Neural progenitor cell (in vitro differentiated cells): Measurements from ENCODE around the gene TRABD2A. TPM values are rescaled to one million over a fixed set of nuclear protein-coding genes. Genes with fewer than 3 reads are reported as not detected.

ENCODE experiments used
- DNase-seq: peaks from one replicate; pipeline ENCODE4 v3.0.0-alpha.2; 2016; ENCODE audit warnings: low spot score
- H2AFZ ChIP-seq: fragments of 200-600 bp; sonication (generic); replicated peaks from 2 replicates; pipeline ENCODE4 v1.6.1; 2016; ENCODE audit warnings: antibody characterized with exemption
- H3F3A ChIP-seq: fragments of 200-600 bp; sonication (generic); 2 replicates; pipeline ENCODE4 v1.6.1; 2016; ENCODE audit warnings: antibody characterized with exemption, low read depth
- H3K27ac ChIP-seq: fragments of 200-600 bp; sonication (generic); 2 replicates; pipeline ENCODE4 v1.5.1; 2016; ENCODE audit warnings: mild to moderate bottlenecking
- H3K27me3 ChIP-seq: fragments of 200-600 bp; sonication (generic); 2 replicates; pipeline ENCODE4 v1.6.1; 2016; ENCODE audit warnings: mild to moderate bottlenecking, moderate library complexity
- H3K36me3 ChIP-seq: fragments of 200-600 bp; sonication (generic); 2 replicates; pipeline ENCODE4 v1.5.1; 2016
- H3K4me1 ChIP-seq: fragments of 200-600 bp; sonication (generic); 2 replicates; pipeline ENCODE4 v1.6.1; 2016; ENCODE audit warnings: mixed run types
- H3K4me2 ChIP-seq: fragments of 200-600 bp; sonication (generic); 2 replicates; pipeline ENCODE4 v1.6.1; 2016
- H3K4me3 ChIP-seq: fragments of 200-600 bp; sonication (generic); 2 replicates; pipeline ENCODE4 v1.5.1; 2016
- H3K79me2 ChIP-seq: fragments of 200-600 bp; sonication (generic); 2 replicates; pipeline ENCODE4 v1.6.1; 2016; ENCODE audit warnings: low read depth
- H3K9ac ChIP-seq: fragments of 200-600 bp; sonication (generic); 2 replicates; pipeline ENCODE4 v1.6.1; 2016
- H3K9me3 ChIP-seq: fragments of 200-600 bp; sonication (generic); 2 replicates; pipeline ENCODE4 v1.5.1; 2016; ENCODE audit warnings: low read depth
- H4K20me1 ChIP-seq: fragments of 200-600 bp; sonication (generic); 2 replicates; pipeline ENCODE4 v1.6.1; 2016; ENCODE audit warnings: low read depth
- H3K27ac Mint-ChIP-seq: 3 replicates; pipeline ENCODE4 v1.8.0; 2021; ENCODE audit warnings: mixed read lengths
- H3K27me3 Mint-ChIP-seq: 2 replicates; pipeline ENCODE4 v1.8.0; 2022; ENCODE audit warnings: low read depth, mild to moderate bottlenecking, inconsistent platforms, moderate library complexity, mixed read lengths; ENCODE audit not compliant: insufficient read depth
- H3K36me3 Mint-ChIP-seq: 3 replicates; pipeline ENCODE4 v1.8.0; 2021; ENCODE audit warnings: mixed read lengths
- H3K4me1 Mint-ChIP-seq: 3 replicates; pipeline ENCODE4 v1.8.0; 2021; ENCODE audit warnings: mixed read lengths
- H3K4me3 Mint-ChIP-seq: 3 replicates; pipeline ENCODE4 v1.8.0; 2021; ENCODE audit warnings: mild to moderate bottlenecking, moderate library complexity, mixed read lengths
- H3K9me3 Mint-ChIP-seq: 3 replicates; pipeline ENCODE4 v1.8.0; 2020; ENCODE audit warnings: mixed read lengths
- CTCF ChIP-seq: fragments of 200-600 bp; sonication (generic); IDR thresholded peaks from 2 replicates; pipeline ENCODE4 v1.5.1; 2017; ENCODE audit warnings: antibody characterized with exemption, mild to moderate bottlenecking
- EZH2 ChIP-seq: fragments of 200-600 bp; sonication (generic); IDR thresholded peaks from 2 replicates; pipeline ENCODE4 v1.6.1; 2017; ENCODE audit warnings: antibody characterized with exemption, mild to moderate bottlenecking, moderate library complexity
- EZH2phosphoT487 ChIP-seq: fragments of 200-600 bp; sonication (generic); IDR thresholded peaks from 2 replicates; pipeline ENCODE4 v1.6.1; 2017; ENCODE audit warnings: antibody characterized with exemption
- total RNA-seq: library from RNA; depleted of rRNA; stranded (reverse); fragments of >200 nt; gene quantifications from 2 replicates; pipeline ENCODE4 v1.2.3, GENCODE V29; 2015; ENCODE audit warnings: low replicate concordance

TRABD2A gene
- total RNA-seq, 1 donor from 2014 or later = 2.0 TPM

GRCh38 chr2:84823229-84823628 lies 57.7 kb downstream of the TRABD2A start:
- no peaks in the 10 kb centered on the region for H3K9me3 Mint-ChIP-seq
- H3F3A ChIP-seq = no peaks in the 10 kb centered on the region

GRCh38 chr2:84821806-84822205 lies 59.1 kb downstream of the TRABD2A start:
- DNase-seq = no peak
- Mint-ChIP-seq H3K9me3 (no peaks in the 10 kb centered on the region), H3K4me1 (no peaks in the 10 kb centered on the region), H3K27ac (no peak overlapping the region), H3K4me3 (no peak overlapping the region), H3K27me3 (peaks cover 2% of the 10 kb centered on the region), H3K36me3 (no peaks in the 10 kb centered on the region)
- H3K27me3 ChIP-seq = no peaks in the 10 kb centered on the region
- H2AFZ ChIP-seq = no peak overlapping the region
- no peaks in the 10 kb centered on the region for H4K20me1 ChIP-seq
- no peak overlapping the region for H3K4me2 ChIP-seq
- H3F3A ChIP-seq = no peaks in the 10 kb centered on the region
- no peaks in the 10 kb centered on the region for H3K4me1 ChIP-seq
- no peaks in the 10 kb centered on the region for H3K36me3 ChIP-seq
- no peaks in the 10 kb centered on the region for H3K79me2 ChIP-seq
- no peak overlapping the region for H3K4me3 ChIP-seq
- no peaks in the 10 kb centered on the region for H3K9me3 ChIP-seq
- H3K27ac ChIP-seq = no peak overlapping the region
- TF ChIP-seq EZH2phosphoT487 (no peak), CTCF (no peak), EZH2 (no peak)
- no peak overlapping the region for H3K9ac ChIP-seq

More at GRCh38 chr2:84823229-84823628, 57.7 kb downstream of the TRABD2A start:
- H3K36me3 ChIP-seq = no peaks in the 10 kb centered on the region
- H3K27me3 ChIP-seq = no peaks in the 10 kb centered on the region
- H3K9ac ChIP-seq = no peak overlapping the region
- no peak overlapping the region for H3K27ac Mint-ChIP-seq
- no peak overlapping the region for H3K4me3 ChIP-seq
- H3K79me2 ChIP-seq = no peaks in the 10 kb centered on the region
- no peaks in the 10 kb centered on the region for H4K20me1 ChIP-seq
- H3K4me1 Mint-ChIP-seq = no peaks in the 10 kb centered on the region
- H3K27ac ChIP-seq = no peak overlapping the region
- no peak overlapping the region for H3K4me2 ChIP-seq
- H3K9me3 ChIP-seq = no peaks in the 10 kb centered on the region
- H3K4me1 ChIP-seq = no peaks in the 10 kb centered on the region
- H3K36me3 Mint-ChIP-seq = no peaks in the 10 kb centered on the region
- H2AFZ ChIP-seq = no peak overlapping the region
- peaks cover 2% of the 10 kb centered on the region for H3K27me3 Mint-ChIP-seq
- no peak for DNase-seq
- TF ChIP-seq EZH2 (no peak), CTCF (no peak), EZH2phosphoT487 (no peak)
- no peak overlapping the region for H3K4me3 Mint-ChIP-seq

- H3K27me3 ChIP-seq = no peaks in the 10 kb centered on the region
- Mint-ChIP-seq H3K36me3 (no peaks in the 10 kb centered on the region), H3K27me3 (no peaks in the 10 kb centered on the region), H3K4me3 (no peak overlapping the region), H3K4me1 (no peaks in the 10 kb centered on the region), H3K9me3 (no peaks in the 10 kb centered on the region), H3K27ac (no peak overlapping the region)
- no peak for TF ChIP-seq EZH2
- TF ChIP-seq EZH2phosphoT487 = no peak
- TF ChIP-seq CTCF = no peak
- no peak for DNase-seq
- H3K4me3 ChIP-seq = no peak overlapping the region
- no peak overlapping the region for H3K9ac ChIP-seq
- H3K9me3 ChIP-seq = no peaks in the 10 kb centered on the region
- H3F3A ChIP-seq = no peaks in the 10 kb centered on the region
- no peaks in the 10 kb centered on the region for H3K79me2 ChIP-seq
- H3K36me3 ChIP-seq = no peaks in the 10 kb centered on the region
- no peak overlapping the region for H3K4me2 ChIP-seq
- no peak overlapping the region for H2AFZ ChIP-seq
- H3K27ac ChIP-seq = no peak overlapping the region
- H4K20me1 ChIP-seq = no peaks in the 10 kb centered on the region
- no peaks in the 10 kb centered on the region for H3K4me1 ChIP-seq
These were observed 63.6 kb downstream of the TRABD2A start for GRCh38 chr2:84817239-84817655.
